Fibroblast of pulmonary artery (primary cell): ENCODE results near the gene DLK1.

Experiments
- DNase-seq: peaks from one replicate; pipeline ENCODE4 v3.0.0-alpha.2; 2010; ENCODE audit warnings: low read depth
- H3K4me3 ChIP-seq: replicated peaks from 2 replicates; pipeline ENCODE4 v1.5.1; 2011; ENCODE audit warnings: low read depth, mild to moderate bottlenecking, control low read depth, low read length, moderate library complexity
- CTCF ChIP-seq: IDR thresholded peaks from 2 replicates; pipeline ENCODE4 v1.5.1; 2011; ENCODE audit warnings: mild to moderate bottlenecking, control low read depth, low read length, inconsistent platforms; ENCODE audit errors: missing control alignments

Gene DLK1

GRCh38 chr14:100785338-100785615, 58.6 kb downstream of the DLK1 start:
- no peak for DNase-seq
- no peak for TF ChIP-seq CTCF
- H3K4me3 ChIP-seq = no peak overlapping the region

DNA sequence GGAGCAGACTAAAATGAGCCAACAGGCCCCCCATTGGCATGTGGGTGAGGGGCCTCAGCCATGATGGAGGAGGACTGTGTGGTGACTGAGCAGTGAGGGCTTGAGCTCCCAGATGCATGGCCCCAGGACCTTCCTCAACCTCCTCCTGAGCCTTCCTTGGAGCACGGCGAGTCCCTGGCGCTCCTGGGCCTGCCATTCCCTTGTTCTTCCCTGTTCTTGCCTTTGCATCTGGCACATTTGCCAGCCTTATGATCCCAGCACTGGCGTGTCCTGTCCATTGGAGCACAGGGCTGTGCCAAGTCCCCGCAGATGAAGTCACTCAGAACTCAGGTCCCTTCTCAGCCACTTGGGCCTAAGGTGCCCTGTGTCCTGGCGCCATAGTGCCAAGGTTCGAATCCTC, 58.9 kb downstream of the DLK1 start:
- no peak overlapping the region for H3K4me3 ChIP-seq
- DNase-seq = no peak
- no peak for TF ChIP-seq CTCF

GRCh38 chr14:100786131-100786530, 59.4 kb downstream of the DLK1 start:
- TF ChIP-seq CTCF = no peak

DNA sequence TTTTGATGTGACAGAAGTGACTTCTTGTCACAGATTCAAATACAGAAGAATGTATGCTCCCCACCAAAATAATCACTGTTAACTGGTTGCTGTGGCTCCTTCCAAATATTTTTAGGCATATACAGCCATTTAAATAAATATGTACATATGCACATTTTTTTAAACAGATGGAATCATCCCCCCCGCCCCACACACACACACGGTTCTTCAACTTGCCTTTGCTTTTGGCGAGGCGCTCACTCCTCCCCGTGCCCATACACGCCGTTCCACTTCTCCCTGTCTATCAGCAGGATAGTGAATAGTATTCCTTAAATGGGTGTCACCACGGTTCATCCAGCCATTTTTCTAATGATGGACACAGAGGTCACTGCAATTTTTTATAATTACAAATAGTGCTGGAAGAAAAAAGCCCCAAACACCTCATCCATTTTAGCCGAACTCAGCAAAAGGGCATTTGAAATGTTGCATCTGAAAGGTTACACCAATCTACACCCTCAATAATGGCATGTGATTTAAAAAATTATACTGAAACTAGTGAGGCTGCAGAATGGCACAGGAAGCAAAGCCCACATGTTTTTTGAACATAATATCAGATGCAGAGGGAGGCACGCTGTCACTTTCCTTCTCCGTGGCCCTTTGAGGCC, 60.0 kb downstream of the DLK1 start:
- TF ChIP-seq CTCF = no peak
- no peak overlapping the region for H3K4me3 ChIP-seq
- DNase-seq = no peak

More at GRCh38 chr14:100786131-100786530, 59.4 kb downstream of the DLK1 start:
- no peak overlapping the region for H3K4me3 ChIP-seq
- peak; percentile 62 for DNase-seq

- H3K4me3 ChIP-seq = no peak overlapping the region
- TF ChIP-seq CTCF = no peak
Observed at GRCh38 chr14:100787659-100788058, 61.0 kb downstream of the DLK1 start.

More at GRCh38 chr14:100787659-100788058, 61.0 kb downstream of the DLK1 start:
- no peak for DNase-seq
